K562 (cell line): ENCODE results near the gene DAGLA. TPM values are rescaled to one million over a fixed set of nuclear protein-coding genes. Genes with fewer than 3 reads are reported as not detected.
A peak's percentile ranks its signal among the peaks of the same experiment; 100 is the strongest.

Source experiments
- ATAC-seq: fragments of 200-7000 bp; cut with Tn5 transposase; 3 replicates; pipeline ENCODE4 v1.9.1; 2020; ENCODE audit warnings: moderate library complexity
- BruUV-seq: library from RNA; stranded (reverse); fragments of 400-500 nt; replicated peaks from 2 replicates; lab custom pipeline; 2021; lab: Mats Ljungman, UMichigan
- CTCF ChIA-PET: fragments of 300-600 bp; formaldehyde crosslinking; extraction: SDS; loops from one replicate; lab custom pipeline; 2021; ENCODE audit warnings: low intra/inter-chr PET ratio; lab: Yijun Ruan, JAX
- POLR2A ChIA-PET: fragments of 300-600, 350-650 bp; sonication (Branson Sonifier 250); formaldehyde crosslinking; extraction: SDS; loops from one replicate; lab custom pipeline; 2021; ENCODE audit warnings: antibody characterized with exemption, inconsistent platforms; lab: Yijun Ruan, JAX
- DNase-seq, 4 experiments: peaks; one replicate each; pipeline versions ENCODE4 v3.0.0 to v3.0.0-alpha.2; 2011 to 2018; ENCODE audit warnings: low spot score in 3 of 4, mixed read lengths in 3 of 4; ENCODE audit errors: extremely low read depth in 1 of 4
- FAIRE-seq: peaks from 2 replicates; lab custom pipeline; 2011; peaks lifted over from hg19 to GRCh38; lab: Jason Lieb, UNC
- H2AFZ ChIP-seq: 2 replicates; pipeline ENCODE4 v1.6.0; 2011; ENCODE audit warnings: low read depth, low read length, control low read depth, inconsistent platforms
- H3K27ac ChIP-seq: fragments of 200-600 bp; 3 replicates; pipeline ENCODE4 v1.8.0; 2011; ENCODE audit warnings: low read depth, mild to moderate bottlenecking, control low read depth, inconsistent platforms, low read length, moderate library complexity, mixed read lengths; ENCODE audit errors: extremely low read depth
- H3K27me3 ChIP-seq, 2 experiments: fragments of 300-600 bp in 1 of 2; 2 replicates in 1 of 2; 3 replicates in 1 of 2; pipeline versions ENCODE4 v1.6.0 to v1.8.0; 2011; ENCODE audit warnings: inconsistent platforms in 2 of 2, low read length in 2 of 2, mild to moderate bottlenecking in 1 of 2, mixed read lengths in 1 of 2, moderate library complexity in 1 of 2; ENCODE audit not compliant: control insufficient read depth in 2 of 2, insufficient read depth in 2 of 2
- H3K36me3 ChIP-seq: fragments of 300-600 bp; 3 replicates; pipeline ENCODE4 v1.8.0; 2011; ENCODE audit warnings: mild to moderate bottlenecking, low read length, inconsistent platforms; ENCODE audit not compliant: control insufficient read depth, insufficient read depth
- H3K4me1 ChIP-seq, 2 experiments: fragments of 200-600 bp in 1 of 2; replicated peaks in 1 of 2; 2 replicates in 1 of 2; 3 replicates in 1 of 2; pipeline versions ENCODE4 v1.5.1 to v1.8.0; 2011; ENCODE audit warnings: inconsistent platforms in 2 of 2, low read length in 2 of 2, mild to moderate bottlenecking in 1 of 2, mixed read lengths in 1 of 2, moderate library complexity in 1 of 2; ENCODE audit not compliant: control insufficient read depth in 2 of 2, insufficient read depth in 2 of 2
- H3K4me2 ChIP-seq: 2 replicates; pipeline ENCODE4 v1.6.1; 2011; ENCODE audit warnings: low read length, control low read depth, inconsistent platforms, mixed read lengths; ENCODE audit not compliant: insufficient read depth
- H3K4me3 ChIP-seq: fragments of 200-600 bp; sonication (generic), shearing (Covaris generic); 2 replicates; pipeline ENCODE4 v1.5.1; 2016; ENCODE audit warnings: control low read depth, inconsistent platforms
- H3K79me2 ChIP-seq: fragments of 200-600 bp; 3 replicates; pipeline ENCODE4 v1.8.0; 2011; ENCODE audit warnings: low read length, inconsistent platforms; ENCODE audit not compliant: control insufficient read depth, insufficient read depth
- H3K9ac ChIP-seq, 2 experiments: 2 replicates each; pipeline versions ENCODE4 v1.6.0 to v1.6.1; 2011; ENCODE audit warnings: low read depth in 2 of 2, low read length in 2 of 2, control low read depth in 1 of 2, inconsistent platforms in 1 of 2, mild to moderate bottlenecking in 1 of 2, mixed read lengths in 1 of 2; ENCODE audit not compliant: insufficient read depth in 1 of 2
- H3K9me1 ChIP-seq: one replicate; pipeline ENCODE4 v1.6.0; 2011; ENCODE audit warnings: inconsistent platforms, mild to moderate bottlenecking, low read length, moderate library complexity; ENCODE audit not compliant: control insufficient read depth, insufficient read depth
- H3K9me3 ChIP-seq: replicated peaks from 2 replicates; pipeline ENCODE4 v1.5.1; 2011; ENCODE audit warnings: low read depth, low read length, inconsistent platforms; ENCODE audit not compliant: control insufficient read depth, insufficient read depth
- H4K20me1 ChIP-seq: replicated peaks from 2 replicates; pipeline ENCODE4 v1.6.1; 2011; ENCODE audit warnings: low read length, inconsistent platforms, mixed read lengths; ENCODE audit not compliant: control insufficient read depth, insufficient read depth
- HNRNPK ChIP-seq: fragments of 200-400 bp; formaldehyde crosslinking; IDR thresholded peaks from one replicate; pipeline ENCODE4 v1.6.1; 2018; ENCODE audit warnings: mild to moderate bottlenecking, low read depth, low read length; ENCODE audit not compliant: poor library complexity, severe bottlenecking
- POLR2G ChIP-seq: fragments of 200-400 bp; formaldehyde crosslinking; IDR thresholded peaks from 2 replicates; pipeline ENCODE4 v1.6.1; 2017; ENCODE audit warnings: low read depth, mild to moderate bottlenecking, antibody characterized with exemption, low read length, moderate library complexity
- WGBS: fragments of 100-300 bp; shearing (Covaris generic); methylation state at CpG from one replicate; pipeline ENCODE4 v1.1.6; 2016; ENCODE audit warnings: low coverage, mixed read lengths; ENCODE audit not compliant: insufficient coverage; ENCODE audit errors: missing lambda C conversion rate; 5-methylcytosine and 5-hydroxymethylcytosine counted together
- in situ Hi-C: fragments of 300-500 bp; cut with MboI; formaldehyde crosslinking; loops from 4 replicates; pipeline ENCODE4 v1.15.0; 2018; ENCODE audit warnings: inconsistent platforms, mixed read lengths
- intact Hi-C: fragments of 100-400 bp; cut with micrococcal nuclease; formaldehyde crosslinking; loops from 2 replicates; pipeline ENCODE4 v1.14.2; 2022
- polyA plus RNA-seq, 8 experiments: library from polyadenylated mRNA; depleted of rRNA in 4 of 8; stranded (reverse) in 5 of 8; unstranded in 3 of 8; fragments of >200 nt; fragmentation: Nextera tagmentation in 2 of 8; fragmentation: Illumina TruSeq in 1 of 8; extraction: Ambion mirVana in 2 of 8; extraction: Trizol in 1 of 8; gene quantifications; 2 replicates each; pipeline versions ENCODE4 v1.2.1 to v1.2.3, GENCODE V29; 2011 to 2014; ENCODE audit warnings: inconsistent platforms in 1 of 8, missing spikeins in 1 of 8
- total RNA-seq, 7 experiments: library from RNA; depleted of rRNA in 6 of 7; stranded (reverse); fragments of >200 nt in 6 of 7; fragmentation: Illumina TruSeq in 2 of 7; extraction: Trizol in 2 of 7; gene quantifications; 2 replicates each; pipeline versions ENCODE4 v1.2.1 to v1.2.3, GENCODE V29; 2011 to 2021; ENCODE audit warnings: low replicate concordance in 1 of 7
- TF ChIP-seq, protein P1 (sequence below): sonication (generic); formaldehyde crosslinking; IDR thresholded peaks from 2 replicates; pipeline ENCODE4 v1.8.0; 2022; ENCODE audit warnings: mild to moderate bottlenecking, missing genetic modification reagents

Gene DAGLA
- total and polyA plus RNA-seq, 9 of the 15 experiments (the other 6 are each of a cell fraction or from before 2014, with no cell fraction given) = 0.03 to 0.16 (median 0.04) TPM; not detected in 4

DNA sequence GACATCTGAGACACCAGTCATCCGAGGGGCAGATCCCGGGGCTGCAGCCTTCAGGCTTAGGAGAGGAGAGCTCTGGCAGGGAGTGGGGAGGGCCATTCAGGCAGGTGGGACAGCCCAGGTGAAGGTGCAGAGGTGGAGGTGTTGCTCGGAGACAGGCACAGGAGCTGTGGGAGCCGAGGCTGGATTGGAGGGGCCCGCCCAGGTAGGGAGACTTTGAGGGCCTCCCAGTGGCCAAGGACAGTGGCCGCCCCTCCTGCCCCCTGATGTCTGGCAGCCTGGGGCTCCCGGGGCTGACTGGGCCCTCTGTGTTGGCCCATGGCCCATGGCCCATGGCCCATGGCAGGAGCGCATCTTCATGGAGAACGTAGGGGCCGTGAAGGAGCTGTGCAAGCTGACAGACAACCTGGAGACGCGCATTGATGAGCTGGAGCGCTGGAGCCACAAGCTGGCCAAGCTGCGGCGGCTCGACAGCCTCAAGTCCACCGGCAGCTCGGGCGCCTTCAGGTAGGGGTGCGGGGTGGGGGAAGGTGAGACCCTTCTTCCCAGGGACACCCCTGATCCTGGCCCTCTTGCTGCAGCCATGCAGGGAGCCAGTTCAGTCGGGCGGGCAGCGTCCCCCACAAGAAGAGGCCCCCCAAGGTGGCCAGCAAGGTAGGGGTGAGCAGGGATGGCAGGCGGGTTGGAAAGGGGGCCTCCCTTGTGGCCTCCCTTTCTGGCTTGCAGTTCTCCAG, 98.9 kb downstream of the DAGLA start:
- POLR2A ChIA-PET = interaction anchor here (0.6 to 2.8 kb wide), 4 partner anchors 11 to 353 kb away, joined by 4 to 21 read pairs (median 8); partner anchors contain the start of genes FEN1 and TMEM258
- intact Hi-C loops = no loop called here
- Histone ChIP-seq H4K20me1 (peaks cover 6% of the 10 kb centered on the region; the same call in 1 of the 2 replicates), H3K27me3 (no peaks in the 10 kb centered on the region), H3K4me1 (peaks cover 0 to 39% of the 10 kb centered on the region in 2 experiments; a peak in 2 of 5 replicates), H3K9ac (no peak overlapping the region; a peak in 1 of 4 replicates), H3K4me3 (no peak overlapping the region), H3K9me1 (no peaks in the 10 kb centered on the region), H3K27ac (no peak overlapping the region), H3K4me2 (no peak overlapping the region), H3K79me2 (no peaks in the 10 kb centered on the region), H3K9me3 (no peaks in the 10 kb centered on the region), H2AFZ (no peak overlapping the region), H3K36me3 (peaks cover 37% of the 10 kb centered on the region; the same call in 2 of the 3 replicates)
- in situ Hi-C loops = no loop called here
- WGBS = 83% methylated on average over 18 of the region's 24 CpGs
- DNase-seq (no peak), ATAC-seq (no peak), FAIRE-seq (no peak)
- BruUV-seq = no TSS peak
- no peak for TF ChIP-seq HNRNPK
- TF ChIP-seq POLR2G = peak; percentile 47
- TF ChIP-seq, protein P1, sequence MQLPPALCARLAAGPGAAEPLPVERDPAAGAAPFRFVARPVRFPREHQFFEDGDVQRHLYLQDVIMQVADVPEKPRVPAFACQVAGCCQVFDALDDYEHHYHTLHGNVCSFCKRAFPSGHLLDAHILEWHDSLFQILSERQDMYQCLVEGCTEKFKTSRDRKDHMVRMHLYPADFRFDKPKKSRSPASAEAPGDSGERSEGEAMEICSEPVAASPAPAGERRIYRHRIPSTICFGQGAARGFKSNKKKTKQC (CRISPR knock-in tag) = no peak
- CTCF ChIA-PET = no interaction called here
